NCI-H345 treated with DMSO at 0.1 percent for 48 hours (cell line): ENCODE measurements around the gene CAMK2A.

Experiments used
- DNase-seq: peaks from one replicate; lab custom pipeline; 2025; ENCODE audit not compliant: unreplicated experiment; lab: John Stamatoyannopoulos, UW

The CAMK2A gene

DNA sequence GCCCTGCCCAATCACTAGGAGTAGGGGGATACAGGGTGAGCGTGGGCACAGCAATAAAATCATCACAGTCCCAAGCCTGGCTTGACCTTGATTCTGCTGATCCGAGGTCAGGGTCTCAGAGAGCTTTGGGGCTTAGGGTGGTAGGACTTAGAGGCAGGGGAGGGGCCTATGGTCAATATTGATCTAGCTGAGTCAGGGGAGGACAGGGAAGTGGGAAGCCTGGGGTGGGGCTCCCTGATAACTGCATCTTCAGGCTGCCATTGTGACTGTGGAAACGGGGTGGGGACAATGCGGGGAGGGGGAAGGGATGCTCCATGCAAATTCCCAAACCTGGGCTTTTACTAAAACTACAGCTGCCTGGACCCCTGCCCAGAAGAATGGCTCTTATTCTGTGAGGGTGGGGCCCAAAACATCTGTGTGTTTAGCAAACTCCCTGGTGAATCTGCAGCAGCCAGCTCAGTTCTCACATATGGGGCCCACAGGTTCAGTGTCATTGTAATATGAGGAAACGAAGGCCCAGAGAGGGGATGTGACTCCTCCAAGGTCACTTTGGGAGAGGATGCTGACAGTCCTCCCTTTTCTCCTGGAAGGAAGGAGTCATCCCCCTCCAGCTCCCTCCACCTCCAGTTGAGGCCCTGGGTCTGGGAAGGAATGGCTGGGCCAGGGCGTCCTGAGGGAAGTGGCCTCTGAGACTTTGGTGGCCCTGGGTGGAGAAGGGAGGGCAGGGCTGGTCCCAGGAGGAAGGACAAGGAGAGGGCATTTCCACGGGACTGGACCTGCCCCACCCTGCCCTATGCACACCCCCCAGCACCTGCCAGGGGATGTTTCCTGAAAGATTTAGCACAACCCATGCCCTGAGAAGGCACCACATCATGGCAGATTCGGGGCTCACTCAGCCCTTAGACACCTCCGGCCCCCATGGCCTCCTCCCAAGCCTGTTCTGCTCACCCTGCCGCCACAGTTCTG is 73.3 kb downstream of the CAMK2A start:
- DNase-seq, result no peak

DNA sequence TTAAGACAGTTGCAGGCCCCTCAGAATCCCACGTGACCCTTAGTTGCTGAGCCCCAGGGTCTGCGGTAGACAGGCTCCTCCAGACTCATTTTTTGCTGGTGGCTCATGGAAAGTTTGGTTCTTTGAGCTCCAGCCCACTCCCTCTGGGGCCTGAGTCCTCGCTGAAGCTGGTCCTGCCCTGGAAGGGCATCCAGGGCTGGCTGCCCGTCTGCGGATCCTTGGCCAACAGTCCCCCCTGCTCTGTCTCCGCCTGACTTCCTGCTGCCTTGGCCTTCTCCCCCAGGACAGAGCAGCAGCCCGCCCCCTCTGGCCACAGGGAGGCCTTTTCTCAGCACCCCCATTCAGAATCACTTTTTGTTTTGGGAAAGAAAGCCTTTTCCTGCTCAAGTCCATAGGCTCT is 75.3 kb downstream of the CAMK2A start:
- DNase-seq, result no peak

DNA sequence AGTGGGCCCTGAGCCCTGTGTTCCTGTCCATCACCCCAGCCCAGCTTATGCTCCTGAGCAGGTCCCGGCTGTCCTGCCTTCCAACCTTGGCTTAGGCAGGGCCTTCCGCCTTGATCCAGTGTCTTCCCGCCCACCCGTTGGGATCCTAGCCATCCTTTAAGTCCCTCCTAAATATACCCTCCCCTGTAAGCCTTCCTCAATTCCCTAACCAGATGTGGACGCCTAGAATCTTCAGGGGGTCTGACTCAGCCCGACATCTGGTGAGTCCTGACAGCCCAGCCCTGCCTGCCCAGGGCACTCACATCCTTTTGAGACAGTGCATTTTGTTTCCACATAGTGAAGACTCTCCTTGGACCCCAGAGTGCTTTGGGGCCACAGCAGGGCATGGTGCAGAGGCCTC is 76.0 kb downstream of the CAMK2A start:
- no peak for DNase-seq

DNA sequence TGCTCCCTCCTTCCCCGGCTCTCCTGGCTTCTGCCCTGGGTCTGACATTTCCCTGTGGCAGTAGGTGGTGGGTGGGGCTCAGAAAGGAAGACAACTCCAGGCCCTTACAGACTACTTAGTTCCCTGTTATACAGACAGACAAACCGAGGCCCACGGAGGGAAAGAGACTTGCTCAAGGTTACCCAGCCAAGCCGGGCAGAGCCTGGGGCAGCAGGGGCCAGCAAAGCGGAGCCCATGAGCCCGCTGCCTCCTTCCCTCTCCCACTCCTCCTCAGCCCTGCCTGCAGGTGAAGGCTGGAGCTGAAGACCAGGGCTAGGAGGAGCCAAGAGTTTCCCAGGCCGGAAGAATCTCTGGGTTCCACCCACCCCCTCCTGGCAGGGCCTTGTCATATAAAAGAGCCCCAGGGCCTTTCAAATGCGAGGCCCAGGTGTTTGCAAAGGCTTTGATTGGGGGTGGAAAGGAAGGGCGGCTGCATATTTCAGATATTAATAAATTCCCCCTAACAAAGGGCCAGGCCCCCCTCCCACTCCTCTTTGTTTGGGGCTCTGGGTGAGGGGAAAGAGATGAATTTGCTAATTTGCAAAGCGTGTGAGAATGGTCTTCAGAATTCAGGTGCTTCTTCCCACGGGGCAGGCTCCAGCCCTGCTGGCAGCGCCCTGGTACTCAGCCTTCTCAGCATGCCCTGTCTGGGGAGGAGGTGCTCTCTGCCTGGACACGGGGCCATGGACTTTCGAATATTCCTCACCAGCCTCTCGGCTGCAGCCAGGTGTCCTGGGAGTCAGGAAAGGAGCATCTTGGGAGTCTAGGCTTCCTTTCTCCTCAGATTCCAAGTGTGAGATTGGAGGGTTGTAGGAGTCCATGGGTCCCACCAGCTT is 78.2 kb downstream of the CAMK2A start:
- DNase-seq, result no peak

DNA sequence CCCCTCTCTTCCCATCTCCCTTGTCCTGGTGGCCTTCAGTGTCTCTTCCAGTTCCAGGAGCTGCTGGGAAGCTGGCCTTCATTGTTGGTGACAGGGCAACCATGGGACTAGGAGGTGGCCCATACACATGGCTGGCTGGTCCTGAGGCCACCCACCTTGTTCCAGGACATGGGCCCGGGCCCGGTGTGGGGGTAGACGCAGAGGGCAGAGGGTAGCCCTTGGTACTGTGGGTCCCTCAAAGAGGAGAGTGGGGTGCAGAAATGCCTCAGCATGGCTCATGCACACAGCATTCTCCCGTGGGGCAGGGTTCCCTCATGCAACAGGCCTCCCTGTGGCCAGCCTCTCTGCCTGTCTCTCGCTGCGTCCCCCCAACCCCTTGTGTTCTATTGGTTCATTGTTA is 78.9 kb downstream of the CAMK2A start:
- DNase-seq, result no peak

DNA sequence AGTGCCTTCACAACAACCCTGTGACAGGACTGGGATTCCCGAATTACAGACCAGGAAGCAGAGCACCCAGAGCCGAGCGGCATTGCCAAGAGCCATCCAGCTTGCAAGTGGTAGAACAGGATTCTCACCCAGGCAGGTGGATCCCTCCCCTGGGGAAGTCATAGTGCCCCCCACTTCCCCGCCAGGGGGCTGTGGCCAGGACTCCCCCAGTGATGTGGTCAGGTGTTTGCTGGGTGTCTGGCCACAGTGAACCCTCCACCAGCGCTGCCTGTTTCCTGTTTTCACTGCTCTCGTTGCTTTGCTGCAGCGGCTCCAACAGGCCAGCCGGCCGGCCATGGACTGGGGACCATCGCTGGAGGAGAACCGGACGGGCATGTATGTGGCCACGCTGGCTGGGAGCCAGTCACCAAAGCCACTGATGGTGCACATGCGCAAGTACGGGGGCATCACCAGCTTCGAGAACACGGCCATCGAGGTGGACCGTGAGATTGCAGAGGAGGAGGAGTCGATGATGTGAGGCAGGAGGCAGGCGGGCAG is 80.4 kb downstream of the CAMK2A start:
- DNase-seq, result no peak

DNA sequence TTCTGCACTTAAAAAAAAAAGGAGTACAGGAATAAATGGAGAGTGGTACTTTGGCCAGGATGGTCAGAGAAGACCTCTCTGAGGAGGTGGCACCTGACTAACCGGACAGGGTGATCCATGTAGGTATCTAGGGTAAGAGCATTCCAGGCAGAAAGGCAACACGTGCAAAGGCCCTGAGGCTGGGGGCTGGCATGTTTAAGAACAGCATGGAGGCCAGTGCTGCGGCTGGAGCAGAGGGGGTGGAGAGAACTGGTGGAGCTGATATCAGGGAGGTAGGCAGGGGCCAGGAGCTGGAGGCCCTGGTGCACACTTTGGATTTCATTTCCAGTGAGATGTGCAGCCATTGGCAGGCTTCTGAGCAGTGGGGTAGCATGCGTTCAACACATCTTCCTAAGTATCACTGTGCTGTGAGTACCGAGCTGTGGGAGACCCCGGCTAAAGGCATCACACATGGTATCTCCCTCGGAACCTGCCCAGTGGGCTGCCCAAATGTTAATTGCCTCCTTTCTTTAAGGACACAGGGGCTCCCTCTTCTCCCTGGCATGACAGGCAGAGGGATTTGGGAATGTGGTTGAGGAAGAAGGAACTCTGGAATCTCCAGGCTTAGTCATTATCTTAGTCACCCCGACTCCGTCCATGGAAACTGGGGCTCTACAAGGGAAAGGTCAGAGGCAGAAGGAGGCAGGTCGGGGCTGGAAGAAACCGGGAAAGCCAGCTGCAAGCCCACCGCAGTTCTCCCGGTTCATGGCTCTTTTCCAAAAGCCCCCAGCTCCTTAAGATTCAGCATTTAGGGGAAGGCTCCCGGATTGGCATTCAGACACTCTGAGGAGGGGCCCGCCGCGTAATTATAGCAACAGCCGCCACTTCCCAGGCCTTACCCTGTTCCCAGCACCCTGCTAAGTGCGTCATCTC is 81.1 kb downstream of the CAMK2A start:
- no peak for DNase-seq

DNA sequence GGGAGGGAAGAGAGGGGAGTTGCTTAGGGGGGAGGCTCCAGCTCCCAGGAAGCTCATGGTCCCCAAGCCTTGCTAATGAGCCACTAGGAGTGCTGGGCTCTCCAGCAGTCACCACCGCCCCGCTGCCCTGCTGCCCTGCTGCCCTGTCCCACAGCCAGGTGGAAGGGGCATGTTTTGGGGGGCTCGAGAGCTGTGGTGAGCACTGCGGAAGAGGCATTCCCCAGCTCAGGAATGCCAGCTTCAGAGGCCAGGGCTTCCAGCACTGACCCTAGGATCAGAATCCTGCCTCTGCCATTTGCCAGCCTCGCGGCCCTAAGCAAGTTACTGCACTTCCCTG is 82.8 kb downstream of the CAMK2A start:
- no peak for DNase-seq

DNA sequence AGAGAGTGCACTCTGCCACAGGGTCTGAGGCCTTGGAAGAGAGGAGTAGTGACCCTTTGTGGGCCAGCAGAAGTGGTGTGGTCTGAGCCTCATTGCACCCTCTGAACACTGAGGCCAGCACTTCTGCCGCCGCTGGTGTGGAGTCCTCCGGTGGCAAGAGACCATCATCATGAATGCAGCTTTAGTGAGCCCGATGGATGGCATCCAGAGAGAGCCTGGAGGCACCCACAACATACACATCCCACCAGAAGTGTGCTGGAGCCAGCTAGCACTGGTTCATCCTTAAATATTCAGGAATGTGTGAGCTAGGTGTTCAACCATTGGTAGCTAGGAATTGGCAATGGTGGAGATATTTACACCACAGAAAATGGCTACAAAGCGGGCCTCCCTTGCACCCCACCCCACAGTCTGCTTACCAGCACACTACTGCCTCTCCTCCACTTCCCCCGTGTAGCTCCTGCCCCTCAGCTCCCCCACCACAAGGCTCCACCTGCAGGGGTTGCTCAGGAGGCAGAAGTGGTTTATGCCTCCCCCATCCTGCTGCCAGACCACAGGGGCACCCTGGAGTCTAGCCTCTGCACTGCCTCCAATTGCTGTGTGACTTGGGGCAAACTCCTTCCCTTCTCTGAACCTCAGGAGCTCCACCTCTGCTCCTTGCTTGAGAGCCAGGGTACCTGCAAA is 83.3 kb downstream of the CAMK2A start:
- no peak for DNase-seq

DNA sequence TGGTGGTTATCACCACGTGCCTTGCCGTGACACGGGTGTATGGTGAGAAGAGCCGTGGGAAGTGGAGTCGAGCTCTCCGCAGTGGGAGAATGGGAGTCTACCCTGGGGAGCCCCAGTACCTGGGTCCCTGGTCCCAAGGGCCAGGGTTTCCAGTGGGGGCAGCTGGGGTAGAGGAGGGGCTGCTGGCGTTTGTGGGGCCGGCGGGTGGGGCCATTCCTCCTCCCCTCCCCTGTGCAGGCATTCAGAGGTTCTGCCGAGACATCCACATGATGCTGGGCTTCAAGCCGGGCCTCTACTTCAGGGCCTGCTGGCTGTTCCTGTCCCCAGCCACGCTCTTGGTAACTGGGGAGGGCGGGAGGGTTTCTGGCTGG is 85.0 kb downstream of the CAMK2A start:
- no peak for DNase-seq

DNA sequence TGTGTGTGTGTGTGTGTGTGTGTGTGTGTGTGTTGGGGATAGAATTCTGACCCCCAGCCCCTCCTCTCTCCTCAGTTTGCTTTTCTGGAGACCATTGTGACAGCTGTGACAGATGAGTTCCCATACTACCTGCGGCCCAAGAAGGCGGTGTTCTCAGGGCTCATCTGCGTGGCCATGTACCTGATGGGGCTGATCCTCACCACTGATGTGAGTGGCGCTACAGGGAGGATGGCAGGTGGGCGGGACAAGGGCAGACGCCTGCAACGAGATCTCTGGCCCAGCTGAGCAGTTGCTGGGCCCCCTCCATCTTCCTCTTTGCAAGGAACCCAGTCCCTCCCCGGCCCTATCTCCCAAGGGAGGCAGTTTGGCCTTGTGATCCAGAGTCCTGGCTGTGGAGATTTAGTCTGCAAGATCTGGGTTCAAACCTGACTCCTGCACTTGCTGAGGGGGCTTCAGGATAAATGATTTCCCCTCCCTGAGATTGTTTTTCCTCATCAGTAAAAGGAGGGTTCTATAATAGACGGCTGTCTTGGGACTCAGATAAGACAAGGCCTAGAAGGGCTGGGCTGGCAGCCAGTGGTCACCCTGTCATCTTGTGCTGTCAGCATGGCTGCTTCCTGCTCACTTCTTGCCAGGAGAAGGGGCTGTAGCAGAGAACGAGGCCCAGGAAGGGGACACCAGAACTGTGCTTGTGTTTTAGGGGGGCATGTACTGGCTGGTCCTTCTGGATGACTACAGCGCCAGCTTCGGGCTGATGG is 85.6 kb downstream of the CAMK2A start:
- no peak for DNase-seq

DNA sequence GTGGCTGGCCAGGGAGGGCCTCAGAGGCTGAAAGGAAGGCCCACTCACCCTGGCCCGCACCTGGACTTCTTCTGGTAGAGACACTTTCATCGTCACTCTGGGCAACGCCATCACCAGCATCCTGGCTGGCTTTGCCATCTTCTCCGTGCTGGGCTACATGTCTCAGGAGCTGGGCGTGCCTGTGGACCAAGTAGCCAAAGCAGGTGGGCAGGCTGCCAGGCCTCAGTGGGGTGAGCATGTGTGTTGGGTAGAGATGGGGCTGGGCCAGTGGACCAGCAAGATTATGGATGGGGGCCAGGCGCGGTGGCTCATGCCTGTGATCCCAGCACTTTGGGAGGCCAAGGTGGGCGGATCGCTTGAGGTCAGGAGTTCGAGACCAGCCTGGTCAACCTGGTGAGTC is 87.1 kb downstream of the CAMK2A start:
- no peak for DNase-seq

DNA sequence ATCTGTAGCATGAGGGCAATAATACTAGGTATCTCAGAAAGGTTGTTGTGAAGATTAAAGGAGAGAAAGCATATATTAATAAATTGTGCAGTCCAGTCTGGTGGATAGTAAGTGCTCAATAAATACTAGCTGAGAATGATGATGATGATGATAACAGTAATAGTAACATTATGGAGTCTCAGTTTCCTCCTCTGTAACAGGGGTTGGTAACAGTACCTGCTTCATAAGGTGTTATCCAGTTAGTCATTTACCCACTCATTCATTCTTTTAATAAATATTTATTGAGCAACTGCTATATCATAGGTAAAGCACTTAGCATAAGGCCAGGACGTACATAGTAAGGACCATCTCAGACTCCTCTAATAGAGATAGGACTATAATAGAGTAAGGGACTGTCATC is 92.1 kb downstream of the CAMK2A start:
- no peak for DNase-seq

DNA sequence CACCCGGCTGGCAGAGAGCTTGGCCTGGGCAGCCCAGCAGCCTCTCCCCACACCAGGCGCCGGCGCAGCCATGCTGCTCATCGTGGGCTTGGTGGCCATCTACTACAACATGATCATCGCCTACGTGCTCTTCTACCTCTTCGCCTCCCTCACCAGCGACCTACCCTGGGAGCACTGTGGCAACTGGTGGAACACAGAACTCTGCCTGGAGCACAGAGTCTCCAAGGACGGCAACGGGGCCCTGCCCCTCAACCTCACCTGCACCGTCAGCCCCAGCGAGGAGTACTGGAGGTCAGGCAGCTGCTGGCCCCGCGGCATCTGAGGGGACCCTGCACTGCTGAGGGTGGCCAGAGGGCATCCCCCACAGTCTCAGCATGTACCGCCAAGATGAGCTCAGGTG is 92.6 kb downstream of the CAMK2A start:
- no peak for DNase-seq

DNA sequence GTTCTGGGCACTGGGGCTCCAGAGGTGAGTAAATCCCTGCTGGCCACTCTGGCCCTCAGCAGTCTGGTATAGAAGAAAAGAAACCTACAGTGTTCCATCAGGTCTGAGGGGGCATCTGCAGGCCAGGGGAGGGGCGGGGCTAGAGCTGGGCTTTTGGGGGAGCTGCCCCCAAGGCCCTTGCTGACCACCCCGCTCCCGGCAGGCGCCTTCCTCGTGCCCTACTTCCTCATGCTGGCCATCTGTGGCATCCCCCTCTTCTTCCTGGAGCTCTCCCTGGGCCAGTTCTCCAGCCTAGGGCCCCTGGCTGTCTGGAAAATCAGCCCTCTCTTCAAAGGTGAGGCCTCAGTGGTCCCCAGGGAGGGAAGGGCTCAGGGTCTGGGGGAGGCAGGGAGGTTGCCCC is 93.1 kb downstream of the CAMK2A start:
- no peak for DNase-seq

DNA sequence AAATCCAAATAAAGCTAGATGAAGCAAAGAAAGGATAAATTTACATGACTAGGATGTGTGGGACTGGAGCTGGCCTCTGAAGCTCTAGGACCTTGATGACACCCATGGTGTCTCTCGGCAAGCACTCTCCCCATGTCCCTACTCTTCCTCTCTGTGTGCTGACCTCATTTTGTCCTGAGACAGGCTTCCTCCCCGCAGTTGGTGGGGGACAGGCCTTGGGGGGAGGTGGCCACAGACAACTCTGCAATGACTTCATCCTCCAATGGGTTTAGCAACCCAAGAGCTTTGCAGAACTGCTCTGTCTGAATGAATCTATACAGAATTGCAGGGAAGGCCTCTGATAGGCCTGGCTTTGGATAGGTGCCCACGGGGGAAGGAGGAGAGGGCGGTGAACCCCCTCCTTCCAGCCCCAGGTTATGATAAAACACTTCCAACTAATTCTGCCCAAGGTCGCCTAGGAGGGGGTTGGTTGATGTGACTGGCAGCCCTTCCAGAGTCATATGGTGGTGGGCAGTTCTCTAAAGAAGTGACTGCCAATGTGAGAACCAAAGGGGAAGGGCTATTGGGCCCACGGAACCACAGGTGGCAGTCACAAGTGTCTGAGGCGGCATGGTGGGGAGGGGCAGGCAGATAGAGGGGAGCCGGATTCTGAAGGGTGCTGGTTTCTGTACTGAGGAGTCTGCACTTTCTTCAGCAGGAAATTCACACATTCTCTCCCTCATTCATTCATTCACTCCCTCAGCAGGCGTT is 93.7 kb downstream of the CAMK2A start:
- DNase-seq, result no peak

DNA sequence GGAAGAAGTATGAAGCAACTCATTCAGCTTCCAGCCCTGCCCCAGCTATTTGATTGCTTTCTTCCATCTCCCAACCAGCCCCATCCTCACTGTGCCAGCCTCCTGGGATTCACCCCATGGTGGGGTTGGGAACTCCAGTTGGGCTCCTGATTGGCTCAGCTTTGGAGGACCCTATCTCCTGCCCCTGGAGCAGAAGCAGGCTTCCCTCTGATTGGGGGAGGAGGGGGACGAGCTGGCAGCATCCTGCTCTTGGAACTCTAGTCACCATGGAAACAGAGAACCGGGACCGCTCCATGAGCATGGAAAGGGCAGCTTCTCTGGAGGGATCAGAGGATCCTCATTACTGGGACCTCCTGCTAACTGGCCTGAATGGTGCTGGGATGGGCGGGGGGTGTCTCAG is 97.1 kb downstream of the CAMK2A start:
- DNase-seq, result no peak

DNA sequence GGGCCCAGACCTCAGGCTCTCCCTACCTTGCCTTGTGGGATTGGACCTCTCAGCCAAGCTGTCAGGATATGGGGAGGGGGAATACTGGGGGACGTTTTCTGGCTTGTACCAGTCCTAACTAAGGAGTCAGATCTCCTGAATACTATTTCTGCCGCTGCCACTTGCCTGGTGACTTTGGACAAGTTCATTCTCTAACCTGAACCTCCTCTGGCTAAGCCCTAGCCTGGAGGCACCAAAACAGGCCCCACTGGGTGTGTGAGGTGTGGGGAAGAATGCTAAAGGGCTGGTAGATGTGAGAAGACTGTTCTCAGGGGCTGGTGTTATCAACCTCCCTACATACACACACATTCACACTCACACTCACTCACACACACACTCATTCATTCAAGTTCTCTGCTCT is 98.6 kb downstream of the CAMK2A start:
- no peak for DNase-seq

DNA sequence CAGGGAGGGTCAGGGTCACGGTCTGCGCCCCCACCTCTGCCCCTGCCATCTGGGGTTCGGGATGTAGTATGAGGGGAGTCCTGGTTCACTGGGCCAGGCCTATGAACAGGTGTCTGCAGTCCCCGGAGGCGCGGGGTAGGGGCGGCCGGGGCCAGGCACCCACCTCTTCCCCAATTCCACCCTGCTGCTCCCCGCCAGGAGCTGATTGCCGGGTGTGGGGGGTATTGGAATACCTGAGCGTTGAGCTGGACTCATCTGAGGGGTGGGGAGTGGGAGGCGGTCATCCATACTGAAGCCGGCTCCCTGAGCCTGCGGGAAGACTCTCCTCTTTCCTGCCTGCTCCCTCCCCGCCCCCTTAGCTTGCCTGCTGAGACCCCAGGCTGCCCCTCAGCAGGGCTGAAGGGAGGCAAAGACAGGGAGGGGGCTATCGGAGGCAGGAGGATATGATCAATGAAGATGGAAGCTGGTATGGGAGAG is 99.0 kb downstream of the CAMK2A start:
- DNase-seq, result no peak
